HCT116 (cell line): ENCODE measurements around the gene AUTS2. TPM values are rescaled to one million over a fixed set of nuclear protein-coding genes. Genes with fewer than 3 reads are reported as not detected.

Experiments used
- ATAC-seq: fragments of 200-7000 bp; cut with Tn5 transposase; 2 replicates; pipeline ENCODE4 v1.9.1; 2020; ENCODE audit warnings: mild to moderate bottlenecking, moderate library complexity
- BruUV-seq: library from RNA; stranded (reverse); fragments of 400-500 nt; replicated peaks from 2 replicates; lab custom pipeline; 2021; lab: Mats Ljungman, UMichigan
- CTCF ChIA-PET: fragments of 300-600 bp; sonication (Branson Sonifier 250); formaldehyde crosslinking; loops from one replicate; lab custom pipeline; 2021; ENCODE audit warnings: antibody characterized with exemption; lab: Charles Lee
- POLR2A ChIA-PET: fragments of 300-600, 350-600 bp; sonication (Branson Sonifier 250); formaldehyde crosslinking; loops from one replicate; lab custom pipeline; 2021; ENCODE audit warnings: antibody characterized with exemption; lab: Charles Lee
- RAD21 ChIA-PET, 2 experiments: fragments of 300-600 bp; sonication (Branson Sonifier 250); formaldehyde crosslinking; loops; one replicate each; lab custom pipeline; 2023; ENCODE audit warnings: low total read pairs in 2 of 2; ENCODE audit not compliant: uncharacterized antibody in 2 of 2, unreplicated experiment in 2 of 2, low non-redundant PET in 1 of 2; lab: Charles Lee
- DNase-seq: peaks from one replicate; pipeline ENCODE4 v3.0.0-alpha.2; 2010; ENCODE audit warnings: low read depth, low spot score
- H2AFZ ChIP-seq: fragments of 200-600 bp; shearing (Covaris generic), sonication (generic); 2 replicates; pipeline ENCODE4 v1.6.1; 2017; ENCODE audit warnings: low read depth, mixed run types, mixed read lengths, antibody characterized with exemption, low read length; ENCODE audit not compliant: poor library complexity, severe bottlenecking
- H3K27ac ChIP-seq: 2 replicates; pipeline ENCODE4 v1.5.1; 2012; ENCODE audit warnings: low read depth, low read length
- H3K27me3 ChIP-seq: fragments of 200-600 bp; sonication (generic); 2 replicates; pipeline ENCODE4 v1.6.1; 2016; ENCODE audit warnings: mixed run types, low read length, mixed read lengths; ENCODE audit not compliant: insufficient read depth
- H3K36me3 ChIP-seq, 2 experiments: fragments of 200-500 bp in 1 of 2; fragments of 200-600 bp in 1 of 2; sonication (Bioruptor generic) in 1 of 2; sonication (generic) in 1 of 2; 2 replicates each; pipeline versions ENCODE4 v1.5.1 to v1.6.1; 2014 to 2016; ENCODE audit warnings: low read length in 2 of 2, inconsistent platforms in 1 of 2, mixed read lengths in 1 of 2, mixed run types in 1 of 2; ENCODE audit not compliant: insufficient read depth in 2 of 2, control insufficient read depth in 1 of 2
- H3K4me1 ChIP-seq, 2 experiments: fragments of 200-600 bp in 1 of 2; sonication (generic) in 1 of 2; 2 replicates each; pipeline versions ENCODE4 v1.5.1 to v1.6.1; 2012 to 2017; ENCODE audit warnings: low read length in 2 of 2, inconsistent platforms in 1 of 2, mild to moderate bottlenecking in 1 of 2, mixed read lengths in 1 of 2, mixed run types in 1 of 2, moderate library complexity in 1 of 2; ENCODE audit not compliant: insufficient read depth in 2 of 2, control insufficient read depth in 1 of 2
- H3K4me2 ChIP-seq: fragments of 200-600 bp; sonication (generic); 2 replicates; pipeline ENCODE4 v1.6.1; 2017; ENCODE audit warnings: mixed run types, low read length, mixed read lengths
- H3K4me3 ChIP-seq, 2 experiments: fragments of 200-600 bp in 1 of 2; sonication (generic) in 1 of 2; replicated peaks in 1 of 2; 2 replicates each; pipeline ENCODE4 v1.5.1; 2011 to 2016; ENCODE audit warnings: low read length in 2 of 2, control low read depth in 1 of 2, low read depth in 1 of 2, mild to moderate bottlenecking in 1 of 2, mixed read lengths in 1 of 2, mixed run types in 1 of 2
- H3K79me2 ChIP-seq: fragments of 200-600 bp; sonication (generic); 2 replicates; pipeline ENCODE4 v1.6.1; 2017; ENCODE audit warnings: mild to moderate bottlenecking, mixed run types, low read length, moderate library complexity, mixed read lengths; ENCODE audit not compliant: insufficient read depth
- H3K9ac ChIP-seq: fragments of 200-600 bp; sonication (generic); 2 replicates; pipeline ENCODE4 v1.6.1; 2016; ENCODE audit warnings: low read length, mixed read lengths
- H3K9me2 ChIP-seq: fragments of 200-600 bp; sonication (generic), shearing (Covaris generic); 2 replicates; pipeline ENCODE4 v1.6.1; 2017; ENCODE audit warnings: mixed run types, mild to moderate bottlenecking, moderate library complexity; ENCODE audit not compliant: insufficient read depth
- H3K9me3 ChIP-seq, 2 experiments: fragments of 200-500 bp in 1 of 2; fragments of 200-600 bp in 1 of 2; sonication (Bioruptor generic) in 1 of 2; sonication (generic) in 1 of 2; 2 replicates each; pipeline ENCODE4 v1.6.1; 2014 to 2017; ENCODE audit warnings: low read length in 2 of 2, mixed read lengths in 2 of 2, inconsistent platforms in 1 of 2, low read depth in 1 of 2, mild to moderate bottlenecking in 1 of 2, mixed run types in 1 of 2, moderate library complexity in 1 of 2; ENCODE audit not compliant: control insufficient read depth in 1 of 2, insufficient read depth in 1 of 2
- H4K20me1 ChIP-seq: fragments of 200-600 bp; sonication (generic), shearing (Covaris generic); 2 replicates; pipeline ENCODE4 v1.6.1; 2017; ENCODE audit warnings: mixed run types, mild to moderate bottlenecking, moderate library complexity; ENCODE audit not compliant: insufficient read depth
- ATF3 ChIP-seq: IDR thresholded peaks from 2 replicates; pipeline ENCODE4 v1.6.1; 2012
- CBX3 ChIP-seq: IDR thresholded peaks from 2 replicates; pipeline ENCODE4 v1.6.1; 2012; ENCODE audit warnings: low read depth
- CEBPB ChIP-seq: IDR thresholded peaks from 2 replicates; pipeline ENCODE4 v1.6.1; 2012; ENCODE audit warnings: low read depth
- ELF1 ChIP-seq: IDR thresholded peaks from 2 replicates; pipeline ENCODE4 v1.6.1; 2012; ENCODE audit warnings: low read depth, borderline replicate concordance
- EZH2 ChIP-seq: fragments of 200-600 bp; sonication (generic); IDR thresholded peaks from 2 replicates; pipeline ENCODE4 v1.6.1; 2017; ENCODE audit warnings: antibody characterized with exemption, mixed run types
- EZH2phosphoT487 ChIP-seq: fragments of 200-600 bp; IDR thresholded peaks from 2 replicates; pipeline ENCODE4 v1.6.1; 2018; ENCODE audit warnings: antibody characterized with exemption, borderline replicate concordance
- FOSL1 ChIP-seq: IDR thresholded peaks from 2 replicates; pipeline ENCODE4 v1.6.1; 2012; ENCODE audit warnings: low read depth
- JUND ChIP-seq: IDR thresholded peaks from 2 replicates; pipeline ENCODE4 v1.6.1; 2012
- POLR2A ChIP-seq: IDR thresholded peaks from 2 replicates; pipeline ENCODE4 v1.7.0; 2011; ENCODE audit warnings: borderline replicate concordance; ENCODE audit not compliant: insufficient read depth, insufficient read length; ENCODE audit errors: extremely low read depth
- POLR2AphosphoS5 ChIP-seq: IDR thresholded peaks from 2 replicates; pipeline ENCODE4 v1.6.1; 2011; ENCODE audit warnings: mild to moderate bottlenecking, low read depth, low read length, moderate library complexity
- RAD21 ChIP-seq: IDR thresholded peaks from 2 replicates; pipeline ENCODE4 v1.6.1; 2012; ENCODE audit warnings: low read depth, mild to moderate bottlenecking
- SIN3A ChIP-seq: IDR thresholded peaks from 2 replicates; pipeline ENCODE4 v1.6.1; 2012; ENCODE audit warnings: low read depth
- SRF ChIP-seq: IDR thresholded peaks from 2 replicates; pipeline ENCODE4 v1.6.1; 2012; ENCODE audit warnings: low read depth
- intact Hi-C: fragments of 100-400 bp; cut with micrococcal nuclease; formaldehyde crosslinking; loops from 2 replicates; pipeline ENCODE4 v1.10.0; 2022
- total RNA-seq: library from RNA; stranded (reverse); gene quantifications from one replicate; pipeline ENCODE4 v1.2.1, GENCODE V29; 2021; ENCODE audit not compliant: unreplicated experiment
- TF ChIP-seq, protein P1 (sequence below): IDR thresholded peaks from 2 replicates; pipeline ENCODE4 v1.6.1; 2012

The AUTS2 gene
- total RNA-seq, 1 experiment from 2014 or later: 0.93 TPM

DNA sequence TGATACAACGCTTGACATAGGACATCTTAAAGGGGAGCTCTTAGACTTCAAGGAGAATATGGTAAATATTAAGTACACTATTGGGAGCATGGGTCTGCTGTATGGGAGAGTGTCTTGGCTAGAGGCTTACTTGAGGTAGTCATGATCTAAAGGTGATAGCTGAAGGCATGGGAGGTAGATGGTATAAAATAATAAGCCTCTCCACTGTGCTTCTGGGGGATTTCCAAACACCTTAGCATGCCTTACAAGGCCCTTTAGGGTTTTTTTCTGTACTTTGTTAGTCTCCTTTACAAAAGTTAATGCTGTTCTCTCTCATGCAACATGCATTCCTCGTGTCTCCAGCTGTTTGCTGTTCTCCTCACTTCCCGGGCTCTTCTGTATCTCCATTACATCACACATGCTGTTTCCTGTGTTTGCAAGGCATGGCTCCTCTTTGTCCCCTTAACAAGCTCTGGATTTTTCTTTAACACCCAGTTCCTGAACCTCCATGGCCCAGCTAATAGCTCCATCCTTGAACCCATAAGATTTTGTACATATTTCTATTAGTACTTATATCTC lies 449.7 kb downstream of the AUTS2 start:
- no peak for ATAC-seq
- Histone ChIP-seq H3K9me2 (no peaks in the 10 kb centered on the region), H3K4me1 (no peaks in the 10 kb centered on the region), H2AFZ (no peak overlapping the region), H3K27me3 (no peaks in the 10 kb centered on the region), H3K4me2 (no peak overlapping the region), H3K79me2 (no peaks in the 10 kb centered on the region), H3K27ac (no peak overlapping the region), H3K9ac (no peak overlapping the region), H3K4me3 (no peak overlapping the region), H3K36me3 (no peaks in the 10 kb centered on the region), H3K9me3 (peaks cover 6 to 25% of the 10 kb centered on the region in 2 experiments; a peak in 2 of 4 replicates), H4K20me1 (no peaks in the 10 kb centered on the region)
- ChIA-PET POLR2A (no interaction called here), RAD21 (no interaction called here), CTCF (no interaction called here)
- BruUV-seq: no TSS peak
- DNase-seq: no peak
- no peak for TF ChIP-seq FOSL1
- intact Hi-C loops: loop anchor here (10.0 kb wide), 1 partner anchor 57 kb away; no protein-coding TSS in a partner anchor

DNA sequence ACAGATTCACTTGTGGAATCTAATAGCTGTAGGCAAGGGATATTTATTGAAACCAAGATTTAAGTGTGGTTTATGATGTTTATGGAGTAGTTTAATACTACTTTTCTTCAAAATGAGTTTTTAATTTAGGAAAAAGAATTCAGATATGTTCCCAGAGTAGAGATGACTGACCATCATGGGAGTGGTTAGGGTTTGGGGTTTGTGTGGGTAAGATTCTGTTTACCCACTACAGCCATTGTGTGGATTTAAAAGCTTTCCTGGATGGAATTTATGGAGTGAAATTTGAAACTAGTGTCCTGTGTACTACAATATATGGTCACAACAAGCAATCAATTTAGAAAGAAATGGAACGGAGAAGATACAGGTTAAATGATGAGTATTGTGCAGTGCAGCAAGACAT lies 453.5 kb downstream of the AUTS2 start:
- POLR2A ChIA-PET: no interaction called here
- Histone ChIP-seq H3K27me3 (no peaks in the 10 kb centered on the region), H3K4me3 (no peak overlapping the region), H3K4me2 (no peak overlapping the region), H3K9ac (no peak overlapping the region), H3K27ac (no peak overlapping the region), H2AFZ (no peak overlapping the region)
- ATAC-seq: no peak
- CTCF ChIA-PET: no interaction called here
- no TSS peak for BruUV-seq
- TF ChIP-seq EZH2phosphoT487 (no peak), EZH2 (no peak), JUND (no peak), ATF3 (no peak), RAD21 (no peak), POLR2AphosphoS5 (no peak), POLR2A (no peak), CEBPB (no peak), SRF (no peak), ELF1 (no peak), CBX3 (no peak), SIN3A (no peak)
- TF ChIP-seq, protein P1, sequence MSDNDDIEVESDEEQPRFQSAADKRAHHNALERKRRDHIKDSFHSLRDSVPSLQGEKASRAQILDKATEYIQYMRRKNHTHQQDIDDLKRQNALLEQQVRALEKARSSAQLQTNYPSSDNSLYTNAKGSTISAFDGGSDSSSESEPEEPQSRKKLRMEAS: no peak
- TF ChIP-seq, all 23 proteins: peak for 0
- Histone ChIP-seq H3K4me1 (no peaks in the 10 kb centered on the region), H3K9me3 (peaks cover 0 to 19% of the 10 kb centered on the region in 2 experiments; a peak in 2 of 4 replicates), H3K9me2 (no peaks in the 10 kb centered on the region), H4K20me1 (no peaks in the 10 kb centered on the region), H3K36me3 (no peaks in the 10 kb centered on the region), H3K79me2 (no peaks in the 10 kb centered on the region)
- intact Hi-C loops: no loop called here
- RAD21 ChIA-PET: no interaction called here
- no peak for DNase-seq
